HG02981 (cell line): ENCODE data around the gene TRPM3.

ENCODE experiments used
- ATAC-seq: cut with Tn5 transposase; IDR thresholded peaks from one replicate; pipeline ENCODE4 v1.9.1; 2021; ENCODE audit warnings: mild to moderate bottlenecking, moderate library complexity; ENCODE audit not compliant: unreplicated experiment

The TRPM3 gene

DNA sequence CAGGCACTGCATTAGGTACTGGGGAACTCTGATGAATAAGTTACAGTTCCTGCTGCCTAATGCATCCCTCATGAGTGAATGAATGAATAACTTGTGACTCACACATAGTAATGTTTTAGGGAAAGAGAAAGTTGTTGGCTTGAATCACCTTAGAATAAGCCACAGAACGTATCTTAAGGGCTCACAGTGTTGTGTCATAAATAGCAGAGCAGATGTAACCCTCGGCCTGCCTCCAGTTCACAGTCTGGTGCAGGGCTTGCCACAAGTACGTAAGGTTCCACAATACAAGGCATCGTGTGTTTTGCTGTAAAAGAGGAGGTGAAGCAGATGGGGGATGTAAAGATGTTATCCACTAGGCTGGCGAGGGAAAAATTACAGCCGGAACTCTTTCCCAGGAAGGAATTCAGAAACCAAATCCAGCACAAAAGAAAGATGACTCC lies 218.7 kb downstream of the TRPM3 start:
- ATAC-seq, result peak; percentile 82

DNA sequence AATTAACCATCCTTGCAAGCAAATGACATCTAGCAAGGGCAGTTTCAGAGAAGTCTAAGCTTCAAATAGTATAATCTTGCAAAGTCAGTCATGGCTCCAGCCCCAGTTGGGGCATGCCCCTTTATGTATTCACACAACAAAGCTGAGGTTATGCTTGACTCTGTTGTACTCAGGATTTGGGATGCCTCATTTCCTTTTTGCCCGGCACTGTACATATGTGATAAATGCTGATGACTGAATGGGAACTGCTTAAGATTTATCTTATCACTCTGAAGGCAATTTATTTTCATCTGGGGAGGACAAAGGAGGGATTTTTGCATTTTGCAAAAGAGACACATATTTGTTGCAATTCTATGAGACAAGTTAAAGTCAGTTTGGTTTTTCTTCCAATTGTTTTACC lies 219.2 kb downstream of the TRPM3 start:
- no peak for ATAC-seq

DNA sequence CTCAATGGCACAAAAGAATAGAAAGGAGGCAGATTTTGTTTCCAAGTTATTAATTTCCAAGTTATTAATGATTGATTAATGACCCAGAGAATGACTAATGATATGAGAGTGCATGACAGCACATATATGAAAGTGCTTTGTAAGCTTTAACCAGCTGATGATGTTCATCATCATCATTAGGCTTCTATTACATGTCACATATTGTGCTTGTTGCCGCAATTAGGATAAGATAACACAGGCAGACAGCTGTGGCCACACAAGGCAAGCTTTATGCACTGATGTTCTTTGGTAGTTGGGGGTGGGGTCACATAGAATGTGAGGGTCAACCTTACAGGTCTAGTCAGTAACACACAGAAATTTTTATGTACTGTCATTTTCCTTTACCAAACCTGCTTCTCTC lies 219.7 kb downstream of the TRPM3 start:
- ATAC-seq, result no peak

DNA sequence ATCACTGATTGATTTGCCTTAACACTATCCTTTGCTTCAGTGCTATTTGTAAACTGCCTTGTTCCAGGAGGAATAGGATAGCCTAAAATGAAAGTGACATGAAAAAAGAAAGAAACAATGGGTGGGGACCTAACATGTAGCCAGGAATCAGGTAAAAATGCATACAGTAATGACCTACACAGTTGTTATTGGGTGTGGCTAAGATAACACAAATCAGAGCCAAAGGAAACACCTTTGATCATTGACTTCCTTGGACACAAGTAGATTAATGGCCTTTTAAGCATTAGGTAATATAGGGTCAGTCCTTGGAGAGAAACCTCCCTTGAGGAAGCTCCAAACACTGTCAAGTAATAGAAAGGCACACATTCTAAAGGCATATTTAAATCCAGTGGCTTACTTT lies 220.4 kb downstream of the TRPM3 start:
- no peak for ATAC-seq

DNA sequence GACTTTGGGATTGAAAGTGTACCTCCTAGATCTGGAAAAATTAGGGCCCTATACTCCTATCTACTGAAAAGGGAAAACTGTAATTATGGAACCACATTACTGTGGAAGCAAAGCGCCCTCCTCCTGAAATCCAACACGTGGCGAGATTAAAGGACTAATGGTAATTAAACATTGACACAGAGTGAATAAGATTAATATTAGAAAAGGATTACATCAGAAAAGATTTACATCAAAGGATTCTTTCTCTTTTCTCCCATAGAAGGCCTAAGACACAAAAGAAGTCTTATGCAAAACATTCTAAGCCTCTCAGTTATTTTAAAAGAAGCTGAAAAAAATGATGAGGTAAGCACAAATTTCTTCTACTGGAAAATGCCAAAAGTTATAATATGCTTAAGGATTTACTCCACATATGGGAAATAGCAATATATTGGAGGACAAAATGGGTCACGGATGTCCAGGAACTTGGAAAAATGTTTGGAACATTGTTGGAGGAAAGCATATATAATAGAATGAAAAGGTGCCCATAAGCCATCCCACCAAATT lies 227.8 kb downstream of the TRPM3 start:
- no peak for ATAC-seq

DNA sequence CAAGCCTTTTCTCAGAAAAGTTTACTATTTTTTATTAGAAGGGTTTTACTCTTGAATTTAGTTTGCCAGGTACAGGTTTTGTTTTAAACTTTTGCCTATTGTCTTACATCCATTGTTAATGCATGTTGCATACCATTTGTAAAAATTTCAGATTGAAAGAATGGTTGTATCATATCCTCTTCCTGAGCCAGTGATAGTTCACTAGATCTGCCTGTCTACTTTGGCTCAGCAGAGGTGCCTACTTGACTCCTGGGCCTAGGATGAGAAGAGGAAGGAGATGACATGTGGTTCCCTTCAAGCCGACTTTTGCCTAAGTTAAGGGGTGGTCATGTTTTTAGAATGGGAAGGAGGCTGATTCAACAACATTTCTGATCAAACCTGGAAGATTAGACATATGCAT lies 232.9 kb downstream of the TRPM3 start:
- ATAC-seq, result no peak

DNA sequence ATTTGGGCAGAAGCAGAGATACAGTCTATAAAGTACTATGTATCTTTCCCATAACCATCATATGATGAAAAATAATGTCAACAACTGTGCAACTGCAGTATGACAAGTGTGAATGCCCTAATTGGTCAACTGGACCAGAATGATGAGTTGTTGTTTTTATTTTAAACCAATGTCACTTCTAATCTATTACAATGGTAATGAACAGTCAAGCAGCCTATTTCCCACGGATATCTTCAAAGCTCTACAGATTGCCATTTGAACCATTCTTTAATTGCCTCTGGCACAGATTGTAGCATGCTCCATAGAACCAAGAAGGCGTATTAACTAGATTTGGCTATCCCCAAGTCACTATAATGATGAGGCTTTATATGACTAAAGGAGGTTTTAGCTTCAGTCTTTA lies 233.6 kb downstream of the TRPM3 start:
- ATAC-seq, result no peak

DNA sequence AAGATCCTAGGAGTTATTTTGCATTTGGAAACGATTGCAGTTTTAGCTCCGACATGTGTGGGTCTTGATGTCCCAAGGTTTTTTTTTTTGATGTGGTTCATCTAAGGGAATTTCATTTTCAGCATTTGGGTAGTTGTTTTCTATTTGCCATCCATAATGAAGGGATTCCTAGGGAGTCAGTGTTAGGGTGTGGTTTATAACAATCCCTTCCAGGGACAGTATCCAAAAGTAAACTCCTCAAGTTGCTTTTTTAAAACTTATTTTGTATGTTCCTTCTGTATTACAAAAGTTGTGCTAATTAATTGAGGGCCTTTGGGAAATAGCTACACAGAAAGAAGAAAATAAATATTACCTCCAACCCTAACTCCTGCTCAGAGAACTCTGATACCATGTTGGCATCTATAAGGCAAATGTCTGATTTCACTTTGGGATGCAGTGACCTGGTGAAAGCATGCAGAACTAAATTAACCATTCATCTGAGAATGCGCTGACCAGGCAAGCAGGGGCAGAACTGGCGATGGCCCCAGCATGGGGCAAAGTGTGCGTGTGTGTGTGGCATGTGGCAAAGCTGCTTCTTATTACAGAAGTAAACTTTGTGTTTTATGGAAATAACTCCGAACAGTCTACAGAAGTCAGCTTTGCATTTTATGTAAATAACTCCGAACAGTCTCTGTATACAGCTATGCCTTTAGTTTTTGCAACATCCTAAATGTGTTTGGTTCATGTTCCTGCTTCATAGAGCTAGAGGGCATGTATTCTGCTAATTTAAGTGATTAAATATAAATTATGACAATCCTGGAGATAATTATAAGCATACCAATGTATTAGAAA lies 237.2 kb downstream of the TRPM3 start:
- ATAC-seq, result no peak

DNA sequence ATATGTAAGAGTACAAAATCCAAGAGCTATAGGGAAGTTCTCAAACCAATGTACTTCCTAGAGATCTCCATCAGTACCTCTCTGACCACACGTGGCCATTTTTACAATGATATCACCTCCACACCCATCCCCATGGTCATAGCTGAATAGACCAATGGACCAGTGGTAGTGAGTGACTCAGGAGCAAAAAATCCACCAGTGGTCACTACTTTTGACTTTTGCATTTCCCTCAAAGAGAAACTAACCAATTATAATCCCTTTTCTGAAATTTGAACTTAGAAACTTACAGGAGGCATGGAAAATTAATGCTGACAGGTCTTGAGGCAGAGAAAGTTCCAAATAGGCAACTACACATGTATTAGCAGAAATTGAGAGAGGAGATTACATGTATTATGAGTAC lies 238.4 kb downstream of the TRPM3 start:
- ATAC-seq, result no peak

DNA sequence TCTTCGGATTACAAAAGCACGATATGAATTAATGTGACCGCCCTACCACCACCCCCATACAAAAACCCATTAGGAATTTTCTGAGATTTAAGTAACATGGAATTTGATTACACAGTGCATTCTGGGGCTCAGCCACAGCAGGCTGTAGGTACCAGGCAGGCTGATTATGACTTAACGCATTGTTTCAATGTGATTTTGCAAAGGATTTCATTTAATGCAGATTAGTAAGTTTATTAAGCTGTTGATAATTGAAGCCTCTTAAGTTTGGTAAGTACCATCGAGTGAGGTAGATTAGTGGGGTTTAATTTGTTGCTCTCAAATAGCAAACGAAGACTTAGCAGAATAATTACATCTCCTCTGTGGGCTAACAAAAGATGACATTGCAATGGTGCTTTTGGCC lies 240.1 kb downstream of the TRPM3 start:
- ATAC-seq, result no peak

DNA sequence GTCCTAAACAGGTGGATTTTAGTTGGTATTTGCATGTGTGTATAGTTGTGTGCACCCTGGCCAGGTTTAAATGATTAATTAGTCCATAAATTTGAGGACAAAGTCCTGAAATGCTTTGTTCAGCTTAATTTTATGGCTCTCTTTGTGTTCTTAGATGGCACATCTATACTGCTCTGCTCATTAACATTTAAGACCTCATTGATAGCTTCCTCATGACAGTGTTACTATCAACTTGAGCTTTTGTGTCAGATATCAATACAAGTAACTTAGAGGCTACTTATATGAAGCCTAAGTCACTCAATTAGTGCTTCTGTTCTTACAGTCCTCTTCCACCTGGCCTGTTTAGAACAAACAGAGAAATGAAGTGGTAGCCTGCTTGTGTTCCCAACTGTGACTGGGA lies 240.9 kb downstream of the TRPM3 start:
- no peak for ATAC-seq

DNA sequence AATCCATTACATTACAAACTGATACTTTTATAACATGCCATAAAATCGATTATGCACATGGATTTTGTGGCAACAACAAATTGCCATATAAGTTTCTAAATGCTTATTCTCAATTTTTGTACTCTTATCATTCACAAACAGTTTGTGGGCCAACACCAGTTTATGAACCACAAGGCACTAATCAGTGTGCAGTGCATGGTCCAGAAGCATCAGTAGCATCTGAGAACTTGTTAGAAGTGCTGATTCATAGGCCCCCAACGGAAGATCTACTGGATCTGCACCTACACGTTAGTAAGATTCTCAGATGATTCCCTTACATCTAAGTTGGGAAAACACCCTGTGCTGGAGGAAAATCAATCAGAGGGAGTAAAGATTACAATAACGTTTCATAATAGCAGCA lies 242.8 kb downstream of the TRPM3 start:
- ATAC-seq, result no peak

DNA sequence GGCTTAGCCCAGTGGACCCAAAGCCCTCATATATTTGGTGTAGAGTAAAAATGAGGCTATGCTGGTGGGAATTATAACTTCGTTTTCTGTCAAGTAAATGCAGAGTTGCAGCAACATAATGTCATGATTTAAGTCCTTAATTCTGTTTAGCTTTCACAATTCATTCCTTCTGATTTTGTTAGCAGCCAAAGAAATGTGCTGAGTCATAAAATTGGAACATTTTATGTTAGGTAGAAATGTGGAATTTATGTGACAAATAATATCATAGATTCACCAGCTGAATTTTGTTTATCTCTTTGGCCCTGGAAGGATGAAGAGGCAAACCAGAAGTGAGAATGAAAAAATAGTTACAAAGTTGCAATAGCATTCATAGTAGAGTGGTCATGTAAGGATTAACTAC lies 247.0 kb downstream of the TRPM3 start:
- ATAC-seq, result no peak

DNA sequence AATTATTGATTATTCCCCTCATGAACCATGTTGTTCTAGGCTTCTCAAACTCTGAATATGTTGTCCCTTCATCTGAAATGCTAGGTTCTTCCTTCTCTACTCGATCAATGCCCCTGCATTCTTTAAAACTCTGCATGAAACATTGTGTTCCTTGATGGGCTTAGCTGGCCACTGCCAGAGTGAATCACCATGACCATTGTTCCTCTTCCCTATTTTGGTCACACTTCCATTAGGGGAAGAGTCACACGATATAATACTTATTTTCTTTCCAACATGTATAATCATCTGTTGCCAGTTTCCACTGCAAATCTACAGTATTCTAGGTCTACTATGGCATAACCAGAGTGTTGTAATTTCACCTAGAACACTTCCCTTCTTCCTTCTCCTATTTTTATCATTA lies 247.9 kb downstream of the TRPM3 start:
- no peak for ATAC-seq

DNA sequence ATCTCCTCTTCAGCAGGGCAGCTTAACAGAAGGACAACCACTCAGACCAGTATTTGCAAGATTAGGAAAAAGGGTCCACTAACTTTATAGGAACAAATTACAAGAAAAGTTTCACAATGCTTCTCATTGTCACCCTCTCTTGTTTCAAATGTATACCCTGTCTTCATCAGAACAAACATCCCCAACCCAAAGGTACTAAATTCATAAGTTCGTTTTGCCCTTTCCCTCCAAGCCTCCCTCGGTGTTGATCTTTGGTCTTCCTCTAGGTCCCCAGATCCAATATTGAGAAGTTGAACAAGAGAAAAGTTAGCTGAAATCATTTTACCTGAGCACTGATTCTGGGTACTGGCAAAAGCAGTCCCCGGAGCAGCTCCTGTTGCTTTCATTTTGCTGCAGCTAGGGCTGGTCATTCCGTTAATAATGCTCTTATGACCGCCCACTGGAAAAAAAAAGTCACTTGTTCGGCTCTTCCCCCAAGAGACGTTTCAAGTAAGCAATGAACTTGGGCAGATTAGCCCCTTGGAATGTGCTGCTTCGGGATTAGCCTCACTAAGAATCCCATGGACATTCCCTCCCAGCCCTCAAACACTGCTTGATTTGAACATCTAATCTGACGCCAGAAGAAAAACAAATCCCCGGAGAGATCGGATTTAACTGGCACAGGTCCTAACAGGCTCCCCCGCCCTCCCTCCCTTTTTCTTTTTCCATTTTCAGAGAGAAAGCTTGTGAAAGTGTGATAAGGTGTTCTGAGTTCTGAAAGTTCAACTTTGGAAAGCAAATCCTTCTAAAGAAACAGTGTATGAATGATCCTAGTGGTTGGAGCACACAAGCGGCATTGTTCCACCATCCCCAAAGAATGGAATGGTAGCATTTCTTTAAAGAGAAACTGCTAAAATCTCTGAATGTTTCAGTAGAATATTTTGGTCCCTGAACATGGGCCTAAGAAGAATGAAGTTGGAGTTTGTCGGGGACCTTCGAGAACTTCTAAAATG lies 252.5 kb downstream of the TRPM3 start:
- ATAC-seq, result no peak

DNA sequence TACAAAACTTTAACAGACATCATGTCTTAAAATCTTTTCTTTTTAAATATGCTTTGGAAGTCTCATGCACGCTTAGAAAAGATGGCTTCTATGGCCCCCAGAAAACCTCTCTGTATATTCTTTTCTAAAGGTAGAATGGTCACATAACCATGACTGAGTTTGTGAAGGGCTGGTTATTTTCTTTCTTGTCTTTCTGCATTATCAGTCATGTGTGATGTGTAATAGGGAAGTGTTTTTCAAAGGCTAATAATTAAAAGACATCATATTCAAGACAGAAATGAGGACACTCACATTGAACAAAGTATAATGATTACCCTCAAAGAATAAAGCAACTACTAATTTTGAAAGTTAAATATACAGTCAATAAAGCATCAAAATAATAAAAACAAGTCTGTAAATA lies 253.4 kb downstream of the TRPM3 start:
- ATAC-seq, result no peak

DNA sequence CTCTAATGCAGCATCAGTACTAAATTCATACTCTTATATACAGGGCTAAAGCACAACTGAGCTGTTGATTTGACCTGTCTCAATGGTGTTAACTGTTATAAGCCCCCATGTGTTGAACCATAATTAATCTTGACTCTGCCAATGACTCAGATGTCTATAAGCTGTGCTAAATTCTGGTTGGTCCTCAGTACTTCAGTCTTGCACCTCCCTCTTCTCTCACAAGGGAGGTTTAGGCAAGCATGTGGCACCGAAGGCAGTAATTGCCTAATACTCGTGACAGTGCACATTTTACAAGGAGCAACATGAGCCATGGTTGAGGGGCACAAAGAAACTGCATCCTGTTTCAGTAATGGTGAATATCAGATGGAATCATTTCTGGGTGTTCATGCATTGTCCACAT lies 255.9 kb downstream of the TRPM3 start:
- no peak for ATAC-seq

DNA sequence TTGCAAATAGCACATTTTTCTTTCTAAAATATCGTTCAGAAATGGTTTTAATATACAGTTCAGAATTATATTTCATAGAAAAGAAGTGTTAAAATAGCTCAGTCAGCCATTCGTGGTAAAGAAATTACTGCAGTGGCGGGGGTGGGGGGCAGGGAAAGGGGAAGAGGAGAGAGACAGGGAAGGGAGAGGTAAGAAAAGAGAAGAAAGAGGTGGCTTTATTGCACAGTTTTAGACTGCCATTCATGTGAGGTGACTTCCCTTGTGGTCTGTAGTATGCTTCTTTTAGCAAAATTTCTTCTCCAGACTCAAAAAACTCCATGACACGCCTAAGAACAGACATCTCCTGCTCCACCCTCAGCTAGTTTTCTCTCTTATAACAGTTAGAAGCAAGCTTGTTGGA lies 259.6 kb downstream of the TRPM3 start:
- no peak for ATAC-seq

DNA sequence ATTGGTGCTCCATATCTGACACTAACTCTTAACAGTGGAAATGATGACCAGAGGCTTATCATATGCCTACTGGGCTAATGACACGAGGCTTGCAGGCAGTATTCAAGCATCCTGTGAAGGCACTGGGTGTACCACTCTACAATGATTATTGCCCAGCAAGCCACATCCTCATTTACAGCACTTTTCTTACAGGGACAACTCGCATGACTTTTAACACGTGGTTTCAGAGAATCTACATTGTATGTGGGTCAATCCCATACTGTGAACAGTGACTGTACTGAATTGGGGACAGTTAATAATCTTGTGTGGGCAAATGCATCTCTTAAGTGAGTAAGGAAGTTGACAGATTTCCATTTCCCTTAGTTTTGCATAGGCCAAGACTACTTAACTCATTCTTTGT lies 260.0 kb downstream of the TRPM3 start:
- no peak for ATAC-seq

DNA sequence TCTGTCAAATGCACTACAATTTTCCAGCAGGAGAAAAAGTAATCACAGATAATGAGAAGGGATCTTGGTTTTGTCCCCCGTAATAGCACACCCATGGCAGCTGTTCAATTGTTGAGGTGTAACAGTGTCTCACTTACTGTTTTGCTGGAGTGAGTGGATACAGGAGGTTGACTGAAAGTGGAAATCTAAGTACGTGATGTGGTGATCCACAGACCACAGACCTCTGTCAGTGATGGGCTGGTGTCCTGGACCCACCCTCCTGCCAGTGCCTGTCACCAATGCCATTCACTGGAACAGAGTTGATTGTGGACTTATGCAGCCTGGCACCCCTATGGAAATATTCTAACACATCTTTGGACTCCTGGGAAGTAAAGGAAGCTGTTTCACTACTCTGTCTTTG lies 261.7 kb downstream of the TRPM3 start:
- no peak for ATAC-seq

DNA sequence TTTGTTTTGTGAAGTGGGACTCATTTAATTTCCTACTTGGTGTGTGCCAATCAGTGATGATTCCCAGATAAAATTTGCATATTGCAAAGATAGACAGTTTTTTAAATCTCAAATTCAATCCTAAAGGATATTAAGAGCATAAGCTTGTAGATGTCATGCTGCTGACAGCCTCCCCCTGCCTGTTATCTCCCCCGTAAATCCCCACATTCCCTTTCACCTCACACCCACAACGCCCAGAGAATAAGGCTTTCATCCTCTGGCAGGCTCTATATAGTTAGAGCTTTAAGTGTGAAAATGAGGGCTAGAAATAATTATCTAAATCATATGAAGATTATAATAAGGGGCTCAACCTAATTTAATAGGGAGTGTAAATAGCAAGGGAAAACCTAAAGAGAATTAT lies 265.0 kb downstream of the TRPM3 start:
- ATAC-seq, result no peak
